HG03442 (cell line): ENCODE data around the gene TTC13.
A peak's percentile ranks its signal among the peaks of the same experiment; 100 is the strongest.
"Not testable (repeated sequence)": the region's sequence is repeated elsewhere in the genome, so short reads cannot be mapped to it uniquely, and the experiment has no call there.

Experiments used
- ATAC-seq: cut with Tn5 transposase; IDR thresholded peaks from one replicate; pipeline ENCODE4 v1.9.1; 2021; ENCODE audit warnings: mild to moderate bottlenecking, moderate library complexity; ENCODE audit not compliant: unreplicated experiment

Gene TTC13

DNA sequence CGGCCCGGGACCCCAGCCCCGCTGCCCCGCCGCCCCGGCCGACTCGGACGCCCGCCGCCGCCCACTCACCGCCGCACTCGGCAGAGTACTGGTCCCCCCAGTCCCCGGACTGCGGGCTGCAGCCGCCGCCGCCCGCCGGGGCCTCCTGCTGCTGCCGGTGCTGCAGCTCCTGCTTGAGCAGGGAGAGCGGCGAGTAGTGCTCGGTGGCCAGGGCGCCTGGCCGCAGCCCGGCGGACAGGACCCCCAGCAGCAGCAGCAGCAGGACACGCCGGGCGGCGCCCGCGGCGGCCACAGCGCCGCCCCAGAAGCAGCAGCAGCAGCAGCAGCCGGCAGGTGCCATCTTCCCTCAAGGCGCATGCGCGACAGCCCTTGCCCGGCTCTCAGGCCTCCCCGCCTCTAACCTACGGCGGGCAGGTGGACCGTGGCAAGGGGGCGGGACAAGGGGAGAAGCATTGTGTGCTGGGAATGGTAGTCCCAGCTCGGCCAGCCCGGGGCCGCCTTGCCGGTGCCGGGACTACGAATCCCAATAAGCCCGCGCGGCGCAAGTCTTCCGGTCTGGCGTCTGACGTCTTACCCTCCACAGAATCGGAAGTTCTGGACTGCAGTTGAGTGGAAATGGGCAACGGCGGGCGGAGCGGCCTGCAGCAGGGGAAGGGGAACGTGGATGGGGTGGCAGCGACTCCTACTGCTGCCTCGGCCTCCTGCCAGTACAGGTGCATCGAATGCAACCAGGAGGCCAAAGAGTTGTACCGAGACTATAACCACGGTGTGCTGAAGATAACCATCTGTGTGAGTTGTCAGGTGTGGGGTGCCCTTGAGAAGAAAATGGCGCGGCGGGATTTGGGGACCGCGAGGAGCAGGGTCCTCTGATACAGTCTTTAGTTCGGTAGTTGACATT, at the start of gene TTC13, which contains the start of gene ARV1:
Gene TTC13 (minus strand): TSS at position 371 of the 898 bp plus-strand sequence. CDS start 31 bp downstream, at position 340.
Gene ARV1 (plus strand): TSS at position 604 of the 898 bp plus-strand sequence. CDS start 12 bp downstream, at position 616.
- ATAC-seq = peak; percentile 91

DNA sequence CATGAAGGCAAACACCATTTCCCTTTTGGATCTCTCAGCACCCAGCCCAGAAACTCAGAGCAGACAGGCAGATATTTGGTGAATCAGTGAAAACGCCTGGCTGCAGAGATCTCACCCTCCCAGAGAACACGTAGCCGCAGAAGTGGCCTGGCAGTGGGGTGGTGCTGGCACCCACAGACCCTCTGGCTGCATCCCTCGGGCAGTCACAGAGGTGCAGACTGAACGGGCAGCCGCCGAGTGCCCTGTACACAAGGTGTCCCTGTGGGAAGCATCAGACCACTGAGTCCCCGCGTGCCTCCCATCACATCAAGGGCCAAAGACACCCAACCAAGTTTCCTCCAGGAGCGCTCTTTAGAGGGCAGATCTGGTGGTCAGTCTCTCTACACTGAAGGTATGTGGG, 49.3 kb upstream of the TTC13 start:
- no peak for ATAC-seq

DNA sequence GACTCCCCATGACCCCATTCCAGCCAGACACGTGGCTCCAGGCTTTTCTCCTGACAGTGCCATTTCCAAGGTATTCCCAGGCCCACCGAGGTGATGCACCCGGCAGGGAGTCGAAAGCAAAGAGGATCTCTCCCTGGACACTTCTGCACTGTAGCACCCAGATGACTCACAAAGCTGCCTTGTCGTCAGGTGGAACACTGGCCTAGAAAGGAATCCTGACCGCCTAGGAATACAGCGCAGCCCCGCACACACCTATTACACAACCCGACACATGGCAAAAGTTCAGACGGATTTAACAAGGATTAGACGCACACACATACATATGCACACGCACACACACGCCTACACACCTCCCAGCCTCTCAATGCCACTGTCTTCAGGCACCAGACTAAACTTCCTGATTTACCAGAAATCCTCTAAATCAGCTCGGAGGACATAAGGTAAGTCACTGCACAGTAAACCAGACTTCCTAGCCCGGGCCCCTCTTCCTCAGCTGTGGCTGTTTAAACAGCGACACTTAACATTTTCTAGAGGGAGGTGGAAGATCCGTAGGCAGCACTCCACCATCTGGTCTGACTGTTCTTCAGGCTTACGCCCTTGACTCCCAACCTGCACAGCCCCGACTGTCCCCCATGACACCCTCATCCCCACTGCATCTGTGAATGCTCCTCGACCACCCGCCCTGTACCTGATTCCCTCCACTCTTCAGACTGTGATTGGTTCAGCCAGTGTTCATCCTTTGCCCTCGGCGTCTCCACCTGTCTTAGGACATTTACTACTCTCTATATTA, 48.7 kb upstream of the TTC13 start:
- no peak for ATAC-seq

DNA sequence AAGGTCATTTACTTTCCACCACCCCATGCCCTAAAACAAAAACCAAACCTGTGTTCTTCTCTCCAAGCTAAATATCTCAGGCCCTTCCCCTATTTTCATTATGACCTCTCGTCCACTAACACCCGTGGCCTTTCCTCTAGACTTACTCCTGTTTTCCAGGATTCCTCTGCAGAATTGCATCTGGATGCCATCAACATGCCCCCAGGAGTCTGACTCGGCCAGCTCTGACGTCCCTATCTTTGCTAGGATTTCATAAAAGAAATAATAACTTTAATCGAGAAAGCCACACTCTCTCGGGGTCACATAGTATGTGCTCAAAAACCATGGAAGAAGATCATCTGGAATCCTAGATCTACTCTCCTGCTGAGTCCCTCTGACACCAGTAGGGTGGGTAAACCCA, 47.9 kb upstream of the TTC13 start:
- ATAC-seq = no peak

- no peak for ATAC-seq
These were observed 44.5 kb upstream of the TTC13 start for GRCh38 chr1:231023150-231023549.

DNA sequence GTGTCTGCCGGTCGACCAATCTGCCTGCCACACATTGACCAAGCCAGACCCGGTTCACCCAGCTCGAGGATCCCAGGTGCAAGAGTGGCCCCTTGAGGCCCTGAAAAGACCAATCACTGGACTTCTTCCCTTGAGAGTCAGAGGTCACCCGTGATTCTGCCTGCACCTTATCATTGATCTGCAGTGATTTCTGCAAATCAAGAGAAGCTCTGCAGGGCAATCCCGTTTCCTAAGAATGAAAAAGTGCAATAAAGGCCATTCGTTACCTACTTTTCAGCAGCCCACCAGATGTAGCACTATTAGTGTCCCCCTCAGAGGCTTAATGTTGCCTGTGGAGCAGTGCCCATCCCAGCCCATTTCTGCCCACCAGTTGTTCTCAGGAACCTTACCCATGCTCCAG, 43.9 kb upstream of the TTC13 start:
- not testable (repeated sequence) for ATAC-seq

DNA sequence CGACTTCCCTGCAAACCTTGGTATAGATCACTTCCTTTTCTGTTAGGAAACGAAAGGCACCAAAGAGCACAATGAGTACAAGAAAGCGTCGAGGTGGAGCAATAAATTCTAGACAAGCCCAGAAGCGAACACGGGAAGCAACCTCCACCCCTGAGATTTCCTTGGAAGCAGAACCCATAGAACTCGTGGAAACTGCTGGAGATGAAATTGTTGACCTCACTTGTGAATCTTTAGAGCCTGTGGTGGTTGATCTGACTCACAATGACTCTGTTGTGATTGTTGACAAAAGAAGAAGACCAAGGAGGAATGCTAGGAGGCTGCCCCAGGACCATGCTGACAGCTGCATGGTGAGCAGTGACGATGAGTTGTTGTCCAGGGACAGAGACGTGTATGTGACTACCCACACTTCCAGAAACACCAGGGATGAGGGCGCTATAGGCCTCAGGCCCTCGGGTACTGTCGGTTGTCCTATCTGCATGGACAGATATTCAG, 42.9 kb upstream of the TTC13 start:
- no peak for ATAC-seq

DNA sequence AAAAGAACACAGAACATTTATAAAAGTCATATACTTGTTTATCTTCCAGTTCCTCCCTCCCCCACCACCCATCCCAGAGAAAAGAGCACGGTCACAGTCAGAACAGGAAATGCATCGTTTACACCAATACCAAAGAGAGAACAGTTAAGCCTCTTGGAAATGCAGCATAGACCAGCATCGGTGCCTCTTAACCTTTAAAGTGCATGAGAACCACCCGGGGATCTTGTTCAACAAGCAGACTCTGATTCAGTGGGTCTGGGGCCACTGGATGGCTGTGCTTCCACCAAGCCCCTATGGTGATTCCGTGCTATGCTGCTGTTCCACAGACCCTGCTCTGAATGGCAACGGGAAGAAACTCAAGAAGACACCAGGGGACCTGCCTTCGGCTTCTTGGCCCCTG, 42.2 kb upstream of the TTC13 start:
- ATAC-seq = no peak

DNA sequence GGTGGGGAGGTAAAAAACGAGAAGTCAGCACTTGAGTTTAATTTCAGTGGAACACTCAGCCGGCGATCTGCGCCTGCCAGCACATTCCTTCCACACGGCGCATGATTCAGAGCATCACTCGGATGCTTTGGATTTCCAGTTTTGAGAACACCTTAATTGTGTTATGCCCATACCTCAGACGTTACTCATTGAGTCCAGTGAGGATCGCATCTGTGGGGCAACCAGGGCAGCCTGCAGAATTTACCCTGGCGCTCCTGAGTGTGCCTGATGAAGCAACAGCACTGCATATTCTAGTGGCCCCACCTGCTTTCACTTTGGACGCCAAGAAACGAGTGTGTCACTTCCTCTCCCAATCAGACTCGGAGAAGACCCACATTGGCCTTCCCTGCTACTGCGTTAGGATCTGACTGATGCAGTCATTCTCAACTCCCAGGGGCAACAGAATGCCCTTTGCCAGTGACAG, 41.5 kb upstream of the TTC13 start:
- no peak for ATAC-seq

- ATAC-seq = no peak
These were observed 41.0 kb upstream of the TTC13 start for GRCh38 chr1:231019711-231020110.

GRCh38 chr1:231016966-231017365, 38.3 kb upstream of the TTC13 start:
- ATAC-seq = no peak

GRCh38 chr1:231016234-231016633, 37.6 kb upstream of the TTC13 start:
- no peak for ATAC-seq

- no peak for ATAC-seq
These were observed 34.8 kb upstream of the TTC13 start for GRCh38 chr1:231013391-231014015.

- ATAC-seq = no peak
These were observed 33.3 kb upstream of the TTC13 start for GRCh38 chr1:231011963-231012362.

- no peak for ATAC-seq
These were observed 32.7 kb upstream of the TTC13 start for GRCh38 chr1:231011360-231011759.

- ATAC-seq = not testable (repeated sequence)
These were observed 28.9 kb upstream of the TTC13 start for GRCh38 chr1:231007535-231007934.

- no peak for ATAC-seq
These were observed 23.2 kb upstream of the TTC13 start for GRCh38 chr1:231001892-231002291.

DNA sequence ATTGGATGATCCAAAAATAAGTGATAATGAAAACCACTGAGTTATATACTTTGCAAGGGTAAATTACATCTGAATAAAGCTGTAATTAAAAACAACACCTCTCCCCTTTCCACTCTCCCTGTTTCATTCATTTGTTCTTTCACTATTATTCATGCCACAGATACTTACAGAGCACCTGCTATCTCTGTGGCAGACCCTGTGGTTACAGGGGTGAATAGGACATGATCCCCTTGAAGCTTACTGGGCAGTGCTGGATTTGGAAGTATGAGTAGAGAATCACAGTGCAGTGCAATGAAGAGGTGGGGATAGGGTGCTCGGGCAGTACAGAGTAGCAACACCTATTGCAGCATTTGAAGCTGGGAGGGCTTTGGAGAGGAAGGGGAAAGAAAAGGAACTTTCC, 22.0 kb upstream of the TTC13 start:
- no peak for ATAC-seq

DNA sequence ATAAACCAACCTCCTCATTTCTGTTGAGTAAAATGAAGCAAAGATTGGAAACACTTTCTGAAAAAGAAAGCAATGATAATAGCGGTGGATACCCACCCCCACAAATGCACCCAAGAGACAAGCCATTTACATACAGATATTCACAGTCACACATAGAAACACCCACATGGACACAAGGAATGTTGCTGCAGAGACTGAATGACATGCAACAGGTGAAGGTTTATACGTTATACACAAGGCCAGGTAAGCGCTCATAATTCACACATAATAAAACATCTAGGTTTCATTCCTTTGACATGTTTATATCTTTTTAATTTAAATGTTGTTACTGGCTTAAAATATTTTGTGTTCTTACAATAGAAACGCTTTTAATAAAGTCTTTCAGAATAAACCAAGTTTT, 21.5 kb upstream of the TTC13 start:
- no peak for ATAC-seq

DNA sequence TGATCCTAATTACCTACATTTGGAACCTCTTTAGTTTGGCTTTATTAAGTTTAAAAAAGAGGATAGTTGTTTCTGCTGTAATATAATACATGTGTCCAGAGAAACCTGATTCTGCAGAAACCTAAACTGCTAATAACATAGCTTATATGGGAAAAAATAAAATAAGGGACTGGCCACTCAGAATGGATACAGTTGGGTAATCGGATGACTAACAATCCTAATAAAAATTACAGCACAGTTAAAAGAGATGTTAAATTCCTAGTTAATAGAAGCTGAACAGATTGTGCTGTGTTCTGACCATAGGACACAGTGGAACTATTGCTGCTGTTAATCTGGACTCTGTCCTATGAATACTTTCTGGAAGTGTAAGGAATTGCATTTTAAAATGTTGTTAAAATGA, 16.2 kb upstream of the TTC13 start:
- ATAC-seq = no peak
